Liver (tissue), 9 donors: ENCODE measurements around the gene DYSF. TPM values are rescaled to one million over a fixed set of nuclear protein-coding genes. Genes with fewer than 3 reads are reported as not detected.

ENCODE experiments used
- DNase-seq: peaks from one replicate; pipeline ENCODE4 v3.0.0-alpha.2; 2017; ENCODE audit warnings: low spot score
- H3K27ac ChIP-seq, 2 donors: one replicate each; pipeline ENCODE4 v1.7.0; 2013; ENCODE audit warnings: inconsistent platforms in 2 of 2, low read length in 2 of 2, control low read depth in 1 of 2, low read depth in 1 of 2, mild to moderate bottlenecking in 1 of 2
- H3K27me3 ChIP-seq, 4 donors: one replicate each; pipeline versions ENCODE4 v1.6.1 to v1.7.0; 2013; ENCODE audit warnings: low read length in 3 of 4, inconsistent platforms in 1 of 4, mild to moderate bottlenecking in 1 of 4, moderate library complexity in 1 of 4; ENCODE audit not compliant: control insufficient read depth in 4 of 4, insufficient read depth in 4 of 4
- H3K36me3 ChIP-seq, 4 donors: one replicate each; pipeline versions ENCODE4 v1.6.1 to v1.7.0; 2013; ENCODE audit warnings: low read length in 3 of 4, mild to moderate bottlenecking in 3 of 4, low read depth in 1 of 4, moderate library complexity in 1 of 4; ENCODE audit not compliant: control insufficient read depth in 4 of 4, insufficient read depth in 3 of 4
- H3K4me1 ChIP-seq, 4 donors: one replicate each; pipeline versions ENCODE4 v1.6.1 to v1.7.0; 2013; ENCODE audit warnings: low read length in 3 of 4, mild to moderate bottlenecking in 3 of 4, moderate library complexity in 1 of 4; ENCODE audit not compliant: control insufficient read depth in 4 of 4, insufficient read depth in 4 of 4
- H3K4me3 ChIP-seq, 3 donors: one replicate each; pipeline versions ENCODE4 v1.6.1 to v1.7.0; 2013; ENCODE audit warnings: low read length in 3 of 3, control low read depth in 1 of 3, low read depth in 1 of 3, mild to moderate bottlenecking in 1 of 3
- H3K9ac ChIP-seq, 2 donors: one replicate each; pipeline ENCODE4 v1.7.0; 2013; ENCODE audit warnings: low read length in 2 of 2, mild to moderate bottlenecking in 2 of 2, moderate library complexity in 2 of 2, control low read depth in 1 of 2, low read depth in 1 of 2
- H3K9me3 ChIP-seq, 4 donors: one replicate each; pipeline versions ENCODE4 v1.6.1 to v1.7.0; 2013; ENCODE audit warnings: low read length in 3 of 4; ENCODE audit not compliant: control insufficient read depth in 4 of 4
- ATF3 ChIP-seq: IDR thresholded peaks from 2 replicates; pipeline ENCODE4 v1.6.1; 2016; ENCODE audit warnings: antibody characterized with exemption
- CTCF ChIP-seq: fragments of 150-350 bp; IDR thresholded peaks from 2 replicates; pipeline ENCODE4 v1.5.1; 2017; ENCODE audit warnings: improper control_type of control experiment, low read depth, low read length; ENCODE audit not compliant: missing input control
- EGR1 ChIP-seq, 2 donors: IDR thresholded peaks; 2 replicates each; pipeline ENCODE4 v1.6.1; 2016 to 2018; ENCODE audit warnings: antibody characterized with exemption in 2 of 2, low read depth in 2 of 2
- FOXA1 ChIP-seq: IDR thresholded peaks from 2 replicates; pipeline ENCODE4 v1.6.1; 2016; ENCODE audit warnings: antibody characterized with exemption
- FOXA2 ChIP-seq: IDR thresholded peaks from 2 replicates; pipeline ENCODE4 v1.6.1; 2016; ENCODE audit warnings: antibody characterized with exemption
- GABPA ChIP-seq, 2 donors: IDR thresholded peaks in 1 of 2; conservative IDR thresholded peaks in 1 of 2; 2 replicates each; pipeline ENCODE4 v1.6.1; 2016; ENCODE audit warnings: antibody characterized with exemption in 2 of 2, mild to moderate bottlenecking in 1 of 2, moderate library complexity in 1 of 2
- HNF4A ChIP-seq, 2 donors: conservative IDR thresholded peaks; 2 replicates each; pipeline ENCODE4 v1.6.1; 2016; ENCODE audit warnings: antibody characterized with exemption in 2 of 2, mild to moderate bottlenecking in 2 of 2
- HNF4G ChIP-seq: IDR thresholded peaks from 2 replicates; pipeline ENCODE4 v1.6.1; 2016; ENCODE audit warnings: antibody characterized with exemption
- JUND ChIP-seq, 2 donors: IDR thresholded peaks; 2 replicates each; pipeline ENCODE4 v1.6.1; 2016; ENCODE audit warnings: antibody characterized with exemption in 2 of 2
- MAX ChIP-seq: IDR thresholded peaks from 2 replicates; pipeline ENCODE4 v1.6.1; 2016; ENCODE audit warnings: antibody characterized with exemption
- NR2F2 ChIP-seq: IDR thresholded peaks from 2 replicates; pipeline ENCODE4 v1.6.1; 2016; ENCODE audit warnings: antibody characterized with exemption
- RAD21 ChIP-seq, 2 donors: IDR thresholded peaks; 2 replicates each; pipeline ENCODE4 v1.6.1; 2016; ENCODE audit warnings: antibody characterized with exemption in 2 of 2, mild to moderate bottlenecking in 2 of 2
- REST ChIP-seq: IDR thresholded peaks from 2 replicates; pipeline ENCODE4 v1.6.1; 2016; ENCODE audit warnings: antibody characterized with exemption, mild to moderate bottlenecking
- RXRA ChIP-seq, 2 donors: IDR thresholded peaks; 2 replicates each; pipeline ENCODE4 v1.6.1; 2017 to 2018; ENCODE audit warnings: antibody characterized with exemption in 2 of 2, mild to moderate bottlenecking in 1 of 2
- SP1 ChIP-seq: IDR thresholded peaks from 2 replicates; pipeline ENCODE4 v1.6.1; 2018; ENCODE audit warnings: antibody characterized with exemption, mild to moderate bottlenecking
- TAF1 ChIP-seq: conservative IDR thresholded peaks from 2 replicates; pipeline ENCODE4 v1.6.1; 2016; ENCODE audit warnings: antibody characterized with exemption, mild to moderate bottlenecking
- YY1 ChIP-seq: IDR thresholded peaks from 2 replicates; pipeline ENCODE4 v1.6.1; 2016; ENCODE audit warnings: antibody characterized with exemption, mild to moderate bottlenecking
- ZBTB33 ChIP-seq: IDR thresholded peaks from 2 replicates; pipeline ENCODE4 v1.6.1; 2016; ENCODE audit warnings: antibody characterized with exemption
- WGBS: extraction: QIAGEN DNeasy Blood & Tissue Kit; methylation state at CpG from one replicate; pipeline ENCODE4 v1.1.7; 2013; 5-methylcytosine and 5-hydroxymethylcytosine counted together
- polyA plus RNA-seq, 2 donors: library from polyadenylated mRNA; stranded (reverse) in 1 of 2; unstranded in 1 of 2; fragments of 200-250 nt in 1 of 2; fragments of >200 nt in 1 of 2; fragmentation: Nextera tagmentation in 1 of 2; extraction: Ambion mirVana in 1 of 2; gene quantifications; one replicate each; pipeline versions ENCODE4 v1.2.1 to v1.2.3, GENCODE V29; 2013 to 2015
- total RNA-seq, 2 donors: library from RNA; depleted of rRNA; stranded (reverse); fragments of >200 nt; gene quantifications; one replicate each; pipeline ENCODE4 v1.2.3, GENCODE V29; 2014
- donor health status: healthy.
- donor health status: healthy.
- donor health status: healthy.
- donor health status: healthy.
- donor health status: healthy.

Gene DYSF
- total and polyA plus RNA-seq, 4 donors: 8.5 to 20.8 (median 13.6) TPM

GRCh38 chr2:71422786-71423185 is 30.6 kb upstream of the DYSF start:
- no peaks in the 10 kb centered on the region for H3K27me3 ChIP-seq
- no peak overlapping the region for H3K9ac ChIP-seq
- TF ChIP-seq EGR1 (IDR thresholded peaks at IDR 0.05; ENCODE audit: low read depth in 2 of 2) (no peak), NR2F2 (no peak), CTCF (no peak), ATF3 (no peak), HNF4A (conservative IDR thresholded peaks at IDR 0.05) (no peak), RAD21 (IDR thresholded peaks at IDR 0.05) (no peak), HNF4G (no peak), GABPA (IDR thresholded peaks at IDR 0.05 in 1 of 2, conservative IDR thresholded peaks at IDR 0.05 in 1 of 2) (no peak), SP1 (no peak), MAX (no peak), TAF1 (no peak), FOXA1 (no peak), FOXA2 (no peak), ZBTB33 (no peak), YY1 (no peak), RXRA (IDR thresholded peaks at IDR 0.05) (no peak), REST (no peak), JUND (IDR thresholded peaks at IDR 0.05) (no peak)
- H3K4me3 ChIP-seq: no peak overlapping the region
- 82% methylated on average over 2 of the region's 2 CpGs for WGBS
- H3K27ac ChIP-seq: no peak overlapping the region
- peaks cover 1 to 32% (median 14%) of the 10 kb centered on the region in 4 donors for H3K36me3 ChIP-seq
- no peak for DNase-seq
- H3K4me1 ChIP-seq: peaks cover 3 to 31% (median 12%) of the 10 kb centered on the region in 4 donors
- no peaks in the 10 kb centered on the region for H3K9me3 ChIP-seq
